Parathyroid adenoma (tissue), 2 donors: ENCODE data around the gene BTG1.

Source experiments
- H2AFZ ChIP-seq: fragments of 300-600 bp; sonication (generic); one replicate; pipeline ENCODE4 v1.7.0; 2017; ENCODE audit warnings: antibody characterized with exemption, mild to moderate bottlenecking
- H3K27ac ChIP-seq: fragments of 300-600 bp; sonication (generic); one replicate; pipeline ENCODE4 v1.7.0; 2017
- H3K27me3 ChIP-seq: fragments of 300-600 bp; sonication (generic); one replicate; pipeline ENCODE4 v1.7.0; 2017; ENCODE audit warnings: low read length; ENCODE audit not compliant: control insufficient read depth, insufficient read depth
- H3K36me3 ChIP-seq: fragments of 300-600 bp; sonication (generic); one replicate; pipeline ENCODE4 v1.7.0; 2017; ENCODE audit warnings: low read length; ENCODE audit not compliant: control insufficient read depth, insufficient read depth
- H3K4me1 ChIP-seq: fragments of 300-600 bp; sonication (generic); one replicate; pipeline ENCODE4 v1.7.0; 2017; ENCODE audit warnings: control low read depth
- H3K4me2 ChIP-seq: fragments of 300-600 bp; sonication (generic); one replicate; pipeline ENCODE4 v1.7.0; 2017; ENCODE audit warnings: low read length
- H3K4me3 ChIP-seq: fragments of 300-600 bp; sonication (generic); one replicate; pipeline ENCODE4 v1.7.0; 2017; ENCODE audit warnings: low read depth, low read length
- H3K79me2 ChIP-seq: fragments of 300-600 bp; sonication (generic); one replicate; pipeline ENCODE4 v1.7.0; 2017; ENCODE audit warnings: control low read depth
- H3K9ac ChIP-seq: fragments of 300-600 bp; sonication (generic); one replicate; pipeline ENCODE4 v1.7.0; 2017; ENCODE audit warnings: mild to moderate bottlenecking
- H3K9me3 ChIP-seq: fragments of 300-600 bp; sonication (generic); one replicate; pipeline ENCODE4 v1.7.0; 2017; ENCODE audit warnings: low read length; ENCODE audit not compliant: control insufficient read depth
- CTCF ChIP-seq: fragments of 300-600 bp; sonication (generic); IDR thresholded peaks from one replicate; pipeline ENCODE4 v1.7.0; 2017; ENCODE audit warnings: antibody characterized with exemption, mild to moderate bottlenecking
- donor health status: primary hyperparathyroidism.

Gene BTG1

DNA sequence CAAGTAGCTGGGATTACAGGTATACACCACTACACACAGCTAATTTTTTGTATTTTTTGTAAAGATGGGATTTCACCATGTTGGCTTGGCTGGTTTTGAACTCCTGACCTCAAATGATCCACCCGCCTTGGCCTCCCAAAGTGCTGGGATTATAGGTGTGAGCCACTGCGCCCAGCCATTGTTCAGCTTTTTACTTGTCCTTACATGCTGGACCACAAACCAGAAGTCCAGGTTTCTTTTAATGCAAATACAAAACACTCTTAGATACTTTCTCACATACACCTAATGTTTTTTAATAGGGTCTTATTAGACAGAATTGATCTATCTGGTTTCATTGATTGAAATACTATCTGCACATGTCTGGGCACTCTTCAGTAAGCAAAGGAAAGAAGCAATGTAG, 40.5 kb downstream of the BTG1 start:
- Histone ChIP-seq H3K4me3 (no peak overlapping the region), H3K9me3 (no peaks in the 10 kb centered on the region), H3K27ac (no peak overlapping the region), H2AFZ (no peak overlapping the region), H3K27me3 (no peaks in the 10 kb centered on the region), H3K9ac (no peak overlapping the region), H3K4me2 (no peak overlapping the region), H3K36me3 (no peaks in the 10 kb centered on the region), H3K4me1 (no peaks in the 10 kb centered on the region), H3K79me2 (no peaks in the 10 kb centered on the region)
- TF ChIP-seq CTCF, result no peak

- Histone ChIP-seq H3K4me1 (no peaks in the 10 kb centered on the region), H3K79me2 (no peaks in the 10 kb centered on the region), H3K27ac (no peak overlapping the region), H3K36me3 (no peaks in the 10 kb centered on the region), H3K9ac (no peak overlapping the region), H3K27me3 (no peaks in the 10 kb centered on the region), H3K4me3 (no peak overlapping the region), H3K9me3 (no peaks in the 10 kb centered on the region), H3K4me2 (no peak overlapping the region), H2AFZ (no peak overlapping the region)
- no peak for TF ChIP-seq CTCF
These were observed 43.0 kb downstream of the BTG1 start for GRCh38 chr12:92102606-92103005.

DNA sequence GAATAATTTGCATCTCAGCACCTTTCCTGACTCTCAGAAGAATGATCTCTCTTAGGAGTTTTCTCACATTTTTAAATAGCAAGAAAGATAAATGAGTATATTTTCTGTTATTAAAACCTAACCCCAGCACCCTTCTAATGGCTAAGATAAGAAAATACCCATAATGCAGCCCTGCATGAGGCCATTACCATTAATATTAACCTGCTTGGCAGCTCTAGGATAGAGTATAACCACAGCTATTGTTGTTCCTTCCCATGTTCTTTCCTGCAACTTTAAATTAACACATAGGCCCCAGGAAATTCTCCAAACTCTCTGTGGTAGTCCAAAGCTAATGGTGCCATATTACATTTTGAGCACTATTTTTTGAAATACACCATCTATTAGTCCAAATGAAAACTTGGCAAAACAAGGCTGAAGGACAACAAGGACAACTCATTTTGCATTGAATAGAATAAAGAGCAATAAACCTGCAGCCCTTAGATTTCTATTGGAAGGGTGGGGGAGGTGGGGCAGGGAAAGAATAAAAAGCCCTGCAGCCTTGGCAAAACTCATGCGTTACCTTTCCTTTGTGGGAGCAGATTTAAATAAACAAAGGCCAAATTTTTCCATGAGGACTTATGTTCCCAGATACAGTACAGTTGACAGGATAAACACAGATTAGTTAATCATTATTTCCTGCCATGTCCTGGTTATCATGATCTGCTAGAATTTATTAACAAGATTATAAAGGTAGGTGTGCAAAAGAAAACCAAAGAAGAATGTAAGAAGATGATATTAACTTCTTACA, 46.9 kb downstream of the BTG1 start:
- Histone ChIP-seq H3K4me1 (no peaks in the 10 kb centered on the region), H3K4me2 (no peak overlapping the region), H3K27ac (no peak overlapping the region), H2AFZ (no peak overlapping the region), H3K9ac (no peak overlapping the region), H3K36me3 (no peaks in the 10 kb centered on the region), H3K4me3 (no peak overlapping the region), H3K9me3 (no peaks in the 10 kb centered on the region), H3K27me3 (no peaks in the 10 kb centered on the region), H3K79me2 (no peaks in the 10 kb centered on the region)
- TF ChIP-seq CTCF, result no peak

DNA sequence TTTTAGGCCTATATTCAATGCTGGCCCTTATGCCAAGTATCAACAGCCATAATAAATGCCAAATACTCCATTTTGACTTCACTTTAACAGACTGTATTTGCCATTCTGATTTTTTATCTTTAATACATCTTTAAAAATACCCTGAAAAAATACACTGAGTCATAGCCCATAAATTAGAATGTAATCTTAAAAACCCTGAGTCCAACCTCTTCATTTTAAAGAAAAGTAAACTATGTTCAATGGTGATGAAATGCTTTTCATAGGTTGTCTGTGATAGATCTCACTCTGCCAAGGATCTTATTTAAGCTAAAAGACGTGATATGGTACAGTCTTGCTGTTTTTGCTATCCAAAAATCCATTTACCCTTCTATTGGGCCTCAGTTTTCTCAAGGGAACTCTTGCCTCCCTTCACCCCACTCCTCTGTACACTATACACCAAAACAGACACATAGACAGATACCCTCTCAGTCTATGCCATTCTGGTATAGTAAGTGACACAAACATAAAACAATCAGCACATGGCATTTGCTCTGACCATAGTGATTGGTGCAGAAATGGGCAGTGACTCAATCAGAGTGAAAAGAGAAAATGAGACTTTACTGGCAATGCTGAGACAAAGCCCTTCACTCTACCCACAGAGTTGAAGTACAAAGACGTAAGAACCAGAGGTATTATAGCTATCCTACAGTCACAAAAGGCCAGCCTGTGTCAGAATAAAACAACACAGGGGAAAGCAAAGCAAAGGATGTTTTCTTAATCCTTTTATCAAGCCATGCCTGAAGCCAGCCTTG, 49.1 kb downstream of the BTG1 start:
- Histone ChIP-seq H3K4me1 (no peaks in the 10 kb centered on the region), H3K9me3 (no peaks in the 10 kb centered on the region), H3K27ac (no peak overlapping the region), H3K36me3 (no peaks in the 10 kb centered on the region), H2AFZ (no peak overlapping the region), H3K79me2 (no peaks in the 10 kb centered on the region), H3K9ac (no peak overlapping the region), H3K4me3 (no peak overlapping the region), H3K4me2 (no peak overlapping the region), H3K27me3 (no peaks in the 10 kb centered on the region)
- no peak for TF ChIP-seq CTCF
